HepG2 (cell line): Measurements from ENCODE around the gene UNC5CL. TPM values are rescaled to one million over a fixed set of nuclear protein-coding genes. Genes with fewer than 3 reads are reported as not detected.

Experiments used
- DMAP1 ChIP-seq: IDR thresholded peaks from 2 replicates; pipeline ENCODE4 v1.6.1; 2016
- FOSL2 ChIP-seq: sonication (generic); formaldehyde crosslinking; IDR thresholded peaks from 2 replicates; pipeline ENCODE4 v1.4.0; 2020; ENCODE audit warnings: missing genetic modification reagents
- HDAC1 ChIP-seq: sonication (generic); formaldehyde crosslinking; IDR thresholded peaks from 2 replicates; pipeline ENCODE4 v1.5.1; 2020; ENCODE audit warnings: mild to moderate bottlenecking, missing genetic modification reagents
- KMT2A ChIP-seq: sonication (generic); formaldehyde crosslinking; IDR thresholded peaks from 2 replicates; pipeline ENCODE4 v1.4.0; 2020; ENCODE audit warnings: missing genetic modification reagents
- MYPOP ChIP-seq: sonication (generic); formaldehyde crosslinking; IDR thresholded peaks from 2 replicates; pipeline ENCODE4 v1.8.1; 2023; ENCODE audit warnings: mild to moderate bottlenecking, moderate library complexity, missing genetic modification reagents
- NCOA1 ChIP-seq: sonication (generic); formaldehyde crosslinking; IDR thresholded peaks from 2 replicates; pipeline ENCODE4 v1.9.0; 2021; ENCODE audit warnings: missing genetic modification reagents
- NR2F6 ChIP-seq, 2 experiments: IDR thresholded peaks; 2 replicates each; pipeline ENCODE4 v1.6.1; 2016; ENCODE audit warnings: antibody characterized with exemption in 1 of 2, mild to moderate bottlenecking in 1 of 2
- PBX3 ChIP-seq: sonication (generic); formaldehyde crosslinking; IDR thresholded peaks from 2 replicates; pipeline ENCODE4 v1.8.1; 2023; ENCODE audit warnings: missing genetic modification reagents, inconsistent platforms, borderline replicate concordance
- POLR2AphosphoS2 ChIP-seq: IDR thresholded peaks from 2 replicates; pipeline ENCODE4 v1.6.1; 2011; ENCODE audit warnings: low read depth, low read length, improper control_type of control experiment
- SOX6 ChIP-seq, 2 experiments: fragments of 450-650 bp in 1 of 2; sonication (generic) in 1 of 2; formaldehyde crosslinking in 1 of 2; IDR thresholded peaks; 2 replicates each; pipeline versions ENCODE4 v1.4.0 to v1.6.1; 2017 to 2020; ENCODE audit warnings: antibody characterized with exemption in 1 of 2, mild to moderate bottlenecking in 1 of 2, missing genetic modification reagents in 1 of 2
- ZBTB7B ChIP-seq: sonication (generic); formaldehyde crosslinking; IDR thresholded peaks from 2 replicates; pipeline ENCODE4 v1.4.0; 2020; ENCODE audit warnings: missing genetic modification reagents
- ZNF12 ChIP-seq: sonication (generic); formaldehyde crosslinking; IDR thresholded peaks from 2 replicates; pipeline ENCODE4 v1.5.0; 2020; ENCODE audit warnings: missing genetic modification reagents
- ZNF496 ChIP-seq: sonication (generic); formaldehyde crosslinking; IDR thresholded peaks from 2 replicates; pipeline ENCODE4 v1.8.1; 2023; ENCODE audit warnings: mild to moderate bottlenecking, moderate library complexity, missing genetic modification reagents; ENCODE audit not compliant: insufficient replicate concordance
- polyA plus RNA-seq, 8 experiments: library from polyadenylated mRNA; depleted of rRNA in 3 of 8; stranded (reverse) in 7 of 8; unstranded in 1 of 8; fragments of >200 nt; fragmentation: Illumina TruSeq in 4 of 8; extraction: Trizol in 4 of 8; gene quantifications; 2 replicates each; pipeline versions ENCODE4 v1.2.1 to v1.2.3, GENCODE V29; 2011 to 2016; ENCODE audit warnings: low read depth in 4 of 8, missing spikeins in 1 of 8, mixed read lengths in 1 of 8; ENCODE audit not compliant: insufficient read depth in 1 of 8
- total RNA-seq, 5 experiments: library from RNA; depleted of rRNA; stranded (reverse); fragments of >200 nt; fragmentation: Illumina TruSeq; extraction: Trizol; gene quantifications; 2 replicates each; pipeline ENCODE4 v1.2.3, GENCODE V29; 2016; ENCODE audit warnings: low read depth in 1 of 5
- TF ChIP-seq, protein P1 (sequence below): sonication (generic); formaldehyde crosslinking; IDR thresholded peaks from 2 replicates; pipeline ENCODE4 v1.5.1; 2020; ENCODE audit warnings: mild to moderate bottlenecking, moderate library complexity, missing genetic modification reagents
- TF ChIP-seq, protein P2 (sequence below): sonication (generic); formaldehyde crosslinking; IDR thresholded peaks from 2 replicates; pipeline ENCODE4 v1.8.0; 2022; ENCODE audit warnings: mild to moderate bottlenecking, missing genetic modification reagents, borderline replicate concordance
- TF ChIP-seq, protein P3 (sequence below): sonication (generic); formaldehyde crosslinking; IDR thresholded peaks from 2 replicates; pipeline ENCODE4 v1.4.0; 2020; ENCODE audit warnings: mild to moderate bottlenecking, missing genetic modification reagents

UNC5CL gene
- total and polyA plus RNA-seq, 2 of the 13 experiments (the other 11 are each of a cell fraction or from before 2014, with no cell fraction given), result 2.4 to 2.5 TPM

- no peak for TF ChIP-seq SOX6 (IDR thresholded peaks at IDR 0.05)
- peak; percentile 92 for TF ChIP-seq SOX6 (CRISPR knock-in tag; IDR thresholded peaks at IDR 0.05)
- no peak for TF ChIP-seq KMT2A (CRISPR knock-in tag)
- TF ChIP-seq MYPOP (CRISPR knock-in tag), result 0 out of 2 replicates have a peak, but pooled peaks have one; percentile 12
- TF ChIP-seq, protein P1, sequence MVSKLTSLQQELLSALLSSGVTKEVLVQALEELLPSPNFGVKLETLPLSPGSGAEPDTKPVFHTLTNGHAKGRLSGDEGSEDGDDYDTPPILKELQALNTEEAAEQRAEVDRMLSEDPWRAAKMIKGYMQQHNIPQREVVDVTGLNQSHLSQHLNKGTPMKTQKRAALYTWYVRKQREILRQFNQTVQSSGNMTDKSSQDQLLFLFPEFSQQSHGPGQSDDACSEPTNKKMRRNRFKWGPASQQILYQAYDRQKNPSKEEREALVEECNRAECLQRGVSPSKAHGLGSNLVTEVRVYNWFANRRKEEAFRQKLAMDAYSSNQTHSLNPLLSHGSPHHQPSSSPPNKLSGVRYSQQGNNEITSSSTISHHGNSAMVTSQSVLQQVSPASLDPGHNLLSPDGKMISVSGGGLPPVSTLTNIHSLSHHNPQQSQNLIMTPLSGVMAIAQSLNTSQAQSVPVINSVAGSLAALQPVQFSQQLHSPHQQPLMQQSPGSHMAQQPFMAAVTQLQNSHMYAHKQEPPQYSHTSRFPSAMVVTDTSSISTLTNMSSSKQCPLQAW (CRISPR knock-in tag), result no peak
- TF ChIP-seq, protein P2, sequence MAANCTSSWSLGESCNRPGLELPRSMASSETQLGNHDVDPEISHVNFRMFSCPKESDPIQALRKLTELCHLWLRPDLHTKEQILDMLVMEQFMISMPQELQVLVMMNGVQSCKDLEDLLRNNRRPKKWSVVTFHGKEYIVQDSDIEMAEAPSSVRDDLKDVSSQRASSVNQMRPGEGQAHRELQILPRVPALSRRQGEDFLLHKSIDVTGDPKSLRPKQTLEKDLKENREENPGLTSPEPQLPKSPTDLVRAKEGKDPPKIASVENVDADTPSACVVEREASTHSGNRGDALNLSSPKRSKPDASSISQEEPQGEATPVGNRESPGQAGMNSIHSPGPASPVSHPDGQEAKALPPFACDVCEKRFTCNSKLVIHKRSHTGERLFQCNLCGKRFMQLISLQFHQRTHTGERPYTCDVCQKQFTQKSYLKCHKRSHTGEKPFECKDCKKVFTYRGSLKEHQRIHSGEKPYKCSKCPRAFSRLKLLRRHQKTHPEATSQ (CRISPR knock-in tag), result no peak
- no peak for TF ChIP-seq NCOA1 (CRISPR knock-in tag)
- TF ChIP-seq HDAC1, result peak; percentile 64; the same call in 1 of the 2 replicates
- no peak for TF ChIP-seq DMAP1 (CRISPR knock-in tag)
- TF ChIP-seq, protein P3, sequence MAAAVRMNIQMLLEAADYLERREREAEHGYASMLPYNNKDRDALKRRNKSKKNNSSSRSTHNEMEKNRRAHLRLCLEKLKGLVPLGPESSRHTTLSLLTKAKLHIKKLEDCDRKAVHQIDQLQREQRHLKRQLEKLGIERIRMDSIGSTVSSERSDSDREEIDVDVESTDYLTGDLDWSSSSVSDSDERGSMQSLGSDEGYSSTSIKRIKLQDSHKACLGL (CRISPR knock-in tag), result no peak
- TF ChIP-seq PBX3 (CRISPR knock-in tag), result no peak
- TF ChIP-seq NR2F6 (IDR thresholded peaks at IDR 0.05), result 0 out of 2 replicates have a peak, but pooled peaks have one; percentile 40
- TF ChIP-seq NR2F6 (CRISPR knock-in tag; IDR thresholded peaks at IDR 0.05), result peak; percentile 57; the same call in 1 of the 2 replicates
- TF ChIP-seq ZNF496 (CRISPR knock-in tag), result no peak
- TF ChIP-seq ZNF12, result 0 out of 2 replicates have a peak, but pooled peaks have one; percentile 47
- peak; percentile 98 for TF ChIP-seq FOSL2 (CRISPR knock-in tag)
- TF ChIP-seq ZBTB7B (CRISPR knock-in tag), result peak; percentile 80
- TF ChIP-seq POLR2AphosphoS2, result no peak
Observed at GRCh38 chr6:40997234-40997957, 41.6 kb downstream of the UNC5CL start (continued).
